K562 (cell line): ENCODE measurements around the gene PFKL.

Experiments
- MYC ChIP-seq, 2 experiments: fragments of 250-450 bp in 1 of 2; sonication (Bioruptor Pico) in 1 of 2; IDR thresholded peaks; 2 replicates each; pipeline versions ENCODE4 v1.5.1 to v1.6.1; 2012 to 2021; ENCODE audit warnings: low read depth in 2 of 2, borderline replicate concordance in 1 of 2, improper control_type of control experiment in 1 of 2, low read length in 1 of 2, mild to moderate bottlenecking in 1 of 2, moderate library complexity in 1 of 2
- POLR2AphosphoS5 ChIP-seq: IDR thresholded peaks from 2 replicates; pipeline ENCODE4 v1.6.1; 2011; ENCODE audit warnings: mild to moderate bottlenecking, low read depth, low read length, moderate library complexity; ENCODE audit not compliant: control insufficient read depth, insufficient read depth
- SAP30 ChIP-seq: fragments of 200-600 bp; sonication (generic); IDR thresholded peaks from 2 replicates; pipeline ENCODE4 v1.6.1; 2012; ENCODE audit warnings: borderline replicate concordance, low read depth, mild to moderate bottlenecking, moderate library complexity, low read length, control low read depth, inconsistent platforms; ENCODE audit not compliant: insufficient read depth, poor library complexity, severe bottlenecking
- SP1 ChIP-seq: sonication (generic); formaldehyde crosslinking; IDR thresholded peaks from 2 replicates; pipeline ENCODE4 v1.8.1; 2022; ENCODE audit warnings: mild to moderate bottlenecking, missing genetic modification reagents
- TF ChIP-seq, protein P1 (sequence below): fragments of 450-650 bp; IDR thresholded peaks from 2 replicates; pipeline ENCODE4 v1.6.1; 2017; ENCODE audit warnings: mild to moderate bottlenecking, moderate library complexity
- TF ChIP-seq, protein P2 (sequence below), 3 experiments: IDR thresholded peaks in 2 of 3; conservative IDR thresholded peaks in 1 of 3; 2 replicates each; pipeline ENCODE4 v1.5.1; 2011 to 2012; ENCODE audit warnings: low read length in 3 of 3, mild to moderate bottlenecking in 3 of 3, control low read depth in 2 of 3, improper control_type of control experiment in 1 of 3, inconsistent platforms in 1 of 3, low read depth in 1 of 3, mixed read lengths in 1 of 3, moderate library complexity in 1 of 3; ENCODE audit not compliant: insufficient read depth in 2 of 3

GRCh38 chr21:44265734-44266270, 34.1 kb upstream of the PFKL start:
- TF ChIP-seq, protein P1, sequence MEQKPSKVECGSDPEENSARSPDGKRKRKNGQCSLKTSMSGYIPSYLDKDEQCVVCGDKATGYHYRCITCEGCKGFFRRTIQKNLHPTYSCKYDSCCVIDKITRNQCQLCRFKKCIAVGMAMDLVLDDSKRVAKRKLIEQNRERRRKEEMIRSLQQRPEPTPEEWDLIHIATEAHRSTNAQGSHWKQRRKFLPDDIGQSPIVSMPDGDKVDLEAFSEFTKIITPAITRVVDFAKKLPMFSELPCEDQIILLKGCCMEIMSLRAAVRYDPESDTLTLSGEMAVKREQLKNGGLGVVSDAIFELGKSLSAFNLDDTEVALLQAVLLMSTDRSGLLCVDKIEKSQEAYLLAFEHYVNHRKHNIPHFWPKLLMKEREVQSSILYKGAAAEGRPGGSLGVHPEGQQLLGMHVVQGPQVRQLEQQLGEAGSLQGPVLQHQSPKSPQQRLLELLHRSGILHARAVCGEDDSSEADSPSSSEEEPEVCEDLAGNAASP, result no peak
- TF ChIP-seq SP1 (CRISPR knock-in tag), result no peak
- no peak for TF ChIP-seq SAP30
- TF ChIP-seq, protein P2, sequence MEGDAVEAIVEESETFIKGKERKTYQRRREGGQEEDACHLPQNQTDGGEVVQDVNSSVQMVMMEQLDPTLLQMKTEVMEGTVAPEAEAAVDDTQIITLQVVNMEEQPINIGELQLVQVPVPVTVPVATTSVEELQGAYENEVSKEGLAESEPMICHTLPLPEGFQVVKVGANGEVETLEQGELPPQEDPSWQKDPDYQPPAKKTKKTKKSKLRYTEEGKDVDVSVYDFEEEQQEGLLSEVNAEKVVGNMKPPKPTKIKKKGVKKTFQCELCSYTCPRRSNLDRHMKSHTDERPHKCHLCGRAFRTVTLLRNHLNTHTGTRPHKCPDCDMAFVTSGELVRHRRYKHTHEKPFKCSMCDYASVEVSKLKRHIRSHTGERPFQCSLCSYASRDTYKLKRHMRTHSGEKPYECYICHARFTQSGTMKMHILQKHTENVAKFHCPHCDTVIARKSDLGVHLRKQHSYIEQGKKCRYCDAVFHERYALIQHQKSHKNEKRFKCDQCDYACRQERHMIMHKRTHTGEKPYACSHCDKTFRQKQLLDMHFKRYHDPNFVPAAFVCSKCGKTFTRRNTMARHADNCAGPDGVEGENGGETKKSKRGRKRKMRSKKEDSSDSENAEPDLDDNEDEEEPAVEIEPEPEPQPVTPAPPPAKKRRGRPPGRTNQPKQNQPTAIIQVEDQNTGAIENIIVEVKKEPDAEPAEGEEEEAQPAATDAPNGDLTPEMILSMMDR (IDR thresholded peaks at IDR 0.05 in 2 of 3, conservative IDR thresholded peaks at IDR 0.05 in 1 of 3; ENCODE audit: insufficient read depth in 2 of 3, low read depth in 1 of 3, low read length in 3 of 3), result no peak
- TF ChIP-seq POLR2AphosphoS5, result no peak
- TF ChIP-seq MYC (IDR thresholded peaks at IDR 0.05; ENCODE audit: low read depth, low read length), result no peak
- TF ChIP-seq MYC (CRISPR knock-in tag; IDR thresholded peaks at IDR 0.05; ENCODE audit: borderline replicate concordance, low read depth), result no peak
